SK-N-SH (cell line): Measurements from ENCODE around the gene FRY. TPM values are rescaled to one million over a fixed set of nuclear protein-coding genes. Genes with fewer than 3 reads are reported as not detected.

Source experiments
- CTCF ChIA-PET: fragments of 300-600, 350-600 bp; formaldehyde crosslinking; extraction: SDS; loops from one replicate; lab custom pipeline; 2021; lab: Yijun Ruan, JAX
- POLR2A ChIA-PET: fragments of 350-600 bp; sonication (Branson Sonifier 250); formaldehyde crosslinking; extraction: SDS; loops from one replicate; lab custom pipeline; 2020; ENCODE audit warnings: antibody characterized with exemption, inconsistent platforms; lab: Yijun Ruan, JAX
- DNase-seq: peaks from one replicate; pipeline ENCODE4 v3.0.0; 2012
- H2AFZ ChIP-seq: fragments of 200-600 bp; sonication (generic); 2 replicates; pipeline ENCODE4 v1.8.1; 2016; ENCODE audit warnings: antibody characterized with exemption, mild to moderate bottlenecking, low read depth
- H3F3A ChIP-seq: fragments of 200-600 bp; sonication (generic); replicated peaks from 2 replicates; pipeline ENCODE3; 2016; ENCODE audit warnings: antibody characterized with exemption, mild to moderate bottlenecking; ENCODE audit not compliant: insufficient read depth
- H3K27ac ChIP-seq, 2 experiments: fragments of 200-500 bp in 1 of 2; fragments of 200-600 bp in 1 of 2; sonication (Bioruptor generic) in 1 of 2; sonication (generic), shearing (Covaris generic) in 1 of 2; 2 replicates each; pipeline versions ENCODE4 v1.5.1 to v1.6.1; 2014 to 2016; ENCODE audit warnings: low read depth in 2 of 2, inconsistent platforms in 1 of 2, low read length in 1 of 2, mild to moderate bottlenecking in 1 of 2, mixed read lengths in 1 of 2
- H3K27me3 ChIP-seq: fragments of 200-600 bp; sonication (generic), shearing (Covaris generic); 2 replicates; pipeline ENCODE4 v1.6.1; 2016; ENCODE audit warnings: mixed run types; ENCODE audit not compliant: insufficient read depth
- H3K36me3 ChIP-seq, 2 experiments: fragments of 200-500 bp in 1 of 2; fragments of 200-600 bp in 1 of 2; sonication (Bioruptor generic) in 1 of 2; sonication (generic) in 1 of 2; replicated peaks in 1 of 2; 2 replicates each; pipeline versions ENCODE3 to v1.5.1; 2014 to 2016; ENCODE audit warnings: low read length in 1 of 2, mild to moderate bottlenecking in 1 of 2; ENCODE audit not compliant: insufficient read depth in 2 of 2, control insufficient read depth in 1 of 2
- H3K4me1 ChIP-seq, 2 experiments: fragments of 200-500 bp in 1 of 2; fragments of 200-600 bp in 1 of 2; sonication (Bioruptor generic) in 1 of 2; sonication (generic), shearing (Covaris generic) in 1 of 2; 2 replicates each; pipeline versions ENCODE4 v1.5.1 to v1.6.1; 2014 to 2016; ENCODE audit warnings: low read depth in 1 of 2, low read length in 1 of 2, mixed run types in 1 of 2; ENCODE audit not compliant: insufficient read depth in 2 of 2, control insufficient read depth in 1 of 2
- H3K4me2 ChIP-seq: fragments of 200-600 bp; sonication (generic), shearing (Covaris generic); 2 replicates; pipeline ENCODE4 v1.6.1; 2017; ENCODE audit warnings: mixed run types
- H3K4me3 ChIP-seq, 2 experiments: fragments of 200-500 bp in 1 of 2; fragments of 200-600 bp in 1 of 2; sonication (Bioruptor generic) in 1 of 2; sonication (generic), shearing (Covaris generic) in 1 of 2; 2 replicates each; pipeline versions ENCODE4 v1.5.1 to v1.8.1; 2014 to 2016; ENCODE audit warnings: low read depth in 2 of 2, inconsistent platforms in 1 of 2, low read length in 1 of 2, mild to moderate bottlenecking in 1 of 2, mixed read lengths in 1 of 2, moderate library complexity in 1 of 2
- H3K79me2 ChIP-seq: fragments of 200-600 bp; sonication (generic); 2 replicates; pipeline ENCODE4 v1.8.1; 2017; ENCODE audit warnings: mild to moderate bottlenecking; ENCODE audit not compliant: insufficient read depth
- H3K9ac ChIP-seq: fragments of 200-600 bp; sonication (generic); 2 replicates; pipeline ENCODE4 v1.6.1; 2017; ENCODE audit warnings: mixed run types
- H3K9me2 ChIP-seq: fragments of 200-600 bp; sonication (generic); 2 replicates; pipeline ENCODE4 v1.6.1; 2017; ENCODE audit warnings: mixed run types
- H3K9me3 ChIP-seq: fragments of 200-600 bp; sonication (generic); 2 replicates; pipeline ENCODE4 v1.6.1; 2017; ENCODE audit warnings: mixed run types, mild to moderate bottlenecking, moderate library complexity
- H4K20me1 ChIP-seq: fragments of 200-600 bp; sonication (generic); 2 replicates; pipeline ENCODE4 v1.6.1; 2017; ENCODE audit warnings: mild to moderate bottlenecking, mixed run types; ENCODE audit not compliant: insufficient read depth
- CHD2 ChIP-seq: fragments of 150-350 bp; IDR thresholded peaks from 2 replicates; pipeline ENCODE4 v1.6.1; 2018; ENCODE audit warnings: low read length; ENCODE audit not compliant: partially characterized antibody
- EP300 ChIP-seq, 2 experiments: IDR thresholded peaks; 2 replicates each; pipeline versions ENCODE4 v1.4.0 to v1.6.1; 2012; ENCODE audit warnings: borderline replicate concordance in 1 of 2, low read depth in 1 of 2, low read length in 1 of 2
- GATA2 ChIP-seq: sonication (generic); formaldehyde crosslinking; IDR thresholded peaks from 2 replicates; pipeline ENCODE4 v1.5.0; 2020; ENCODE audit warnings: mild to moderate bottlenecking, missing genetic modification reagents
- RCOR1 ChIP-seq: fragments of 150-350 bp; IDR thresholded peaks from 2 replicates; pipeline ENCODE4 v1.6.1; 2017; ENCODE audit warnings: antibody characterized with exemption, low read length
- WGBS: methylation state at CpG from one replicate; pipeline ENCODE4 v1.1.6; 2017; ENCODE audit warnings: low lambda C conversion rate; 5-methylcytosine and 5-hydroxymethylcytosine counted together
- polyA plus RNA-seq, 3 experiments: library from polyadenylated mRNA; depleted of rRNA; stranded (reverse); fragments of >200 nt; gene quantifications; 2 replicates each; pipeline ENCODE4 v1.2.3, GENCODE V29; 2012
- TF ChIP-seq, protein P1 (sequence below): fragments of 200-600 bp; sonication (generic); IDR thresholded peaks from 2 replicates; pipeline ENCODE4 v1.6.1; 2017; ENCODE audit warnings: antibody characterized with exemption, mild to moderate bottlenecking, moderate library complexity

Gene FRY
- polyA plus RNA-seq, 1 of the 3 experiments (the other 2 are of a cell fraction), result 1.4 TPM

DNA sequence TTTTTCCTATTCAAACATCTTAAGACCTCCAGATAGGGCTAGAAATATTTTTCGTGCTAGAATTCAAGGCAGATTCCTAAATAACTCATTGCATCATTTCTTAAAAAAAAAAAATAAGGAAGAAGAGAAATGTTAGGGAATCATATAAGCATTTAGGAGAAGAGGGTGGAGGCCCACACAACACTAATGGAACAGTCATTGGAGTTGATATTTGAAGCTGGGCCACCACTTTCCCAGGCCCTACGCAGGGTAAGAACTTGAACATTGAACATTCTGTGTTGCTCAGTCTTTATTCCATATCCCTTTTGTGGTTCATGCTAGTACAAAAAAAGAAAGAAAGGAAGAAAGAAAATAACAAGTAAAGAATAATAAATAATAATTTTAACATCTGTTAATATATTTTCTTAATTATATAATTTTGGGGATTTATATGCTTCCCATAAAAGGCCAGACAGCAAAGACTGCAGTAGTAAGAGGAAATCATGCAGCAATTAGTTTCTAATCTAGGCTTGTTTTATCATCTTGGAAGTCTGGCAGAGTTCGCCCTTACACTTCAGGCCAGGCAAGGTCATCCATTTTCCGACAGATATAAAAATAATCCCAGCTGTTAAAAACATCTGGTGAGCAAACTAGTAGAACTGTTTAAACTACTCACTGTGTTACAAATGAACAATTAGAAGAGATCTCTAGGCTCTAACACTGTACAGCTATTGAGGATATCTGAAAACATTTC, 127.7 kb downstream of the FRY start:
- DNase-seq, result peak; percentile 27
- H3K4me2 ChIP-seq, result no peak overlapping the region
- H3K36me3 ChIP-seq, result no peaks in the 10 kb centered on the region
- peak overlapping the region in 1 of 2 experiments; percentile 84; a peak in 2 of 4 replicates for H3K27ac ChIP-seq
- H3K4me3 ChIP-seq, result no peak overlapping the region
- CTCF ChIA-PET, result no interaction called here
- no peaks in the 10 kb centered on the region for H3F3A ChIP-seq
- peaks cover 0 to 10% of the 10 kb centered on the region in 2 experiments; a peak in 2 of 4 replicates for H3K4me1 ChIP-seq
- TF ChIP-seq EP300 (IDR thresholded peaks at IDR 0.05; ENCODE audit: borderline replicate concordance in 1 of 2, low read depth in 1 of 2, low read length in 1 of 2) (peak in 1 of 2 experiments; percentile 76; a peak in 2 of 4 replicates), RCOR1 (peak; percentile 21; the same call in 1 of the 2 replicates), CHD2 (no peak), GATA2 (peak; percentile 9; the same call in 1 of the 2 replicates)
- H4K20me1 ChIP-seq, result no peaks in the 10 kb centered on the region
- no peak overlapping the region for H3K9ac ChIP-seq
- no peaks in the 10 kb centered on the region for H3K9me3 ChIP-seq
- POLR2A ChIA-PET, result no interaction called here
- H3K27me3 ChIP-seq, result no peaks in the 10 kb centered on the region
- H3K79me2 ChIP-seq, result no peaks in the 10 kb centered on the region
- no peak overlapping the region for H2AFZ ChIP-seq
- 74% methylated on average over 4 of the region's 4 CpGs for WGBS
- no peaks in the 10 kb centered on the region for H3K9me2 ChIP-seq

DNA sequence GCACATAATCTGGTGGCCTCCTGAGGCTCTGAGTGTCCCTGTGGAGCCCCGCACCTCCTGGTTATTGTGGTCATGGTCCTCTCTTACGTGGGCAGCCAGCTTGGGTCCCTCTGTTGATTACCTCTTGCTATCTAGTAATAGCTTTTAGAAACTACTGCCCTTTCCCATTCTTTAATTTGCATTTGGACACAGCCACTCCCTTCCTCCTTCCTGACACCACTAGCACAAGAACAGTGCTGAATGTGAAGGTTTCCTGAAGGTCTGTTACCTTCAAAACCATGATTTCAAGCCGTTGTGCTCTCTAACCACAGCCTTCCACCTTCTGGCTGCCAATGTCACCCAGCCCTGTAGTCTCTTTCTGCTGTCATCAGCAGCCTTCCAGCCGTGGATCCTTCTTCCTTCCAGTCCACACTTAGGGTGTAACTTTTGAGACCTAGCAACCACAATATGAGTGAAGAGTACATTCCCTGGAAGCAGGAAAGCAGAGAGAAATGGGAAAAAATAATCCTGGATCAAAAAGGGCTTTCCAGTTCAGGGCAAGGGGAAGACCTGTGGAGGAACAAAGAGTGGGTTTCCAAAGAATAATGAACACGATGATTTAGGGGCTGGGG, 130.9 kb downstream of the FRY start:
- ChIA-PET CTCF (interaction anchor here (1.5 kb wide), 1 partner anchor 83 kb away, joined by 5 read pairs; no protein-coding TSS in a partner anchor), POLR2A (no interaction called here)
- Histone ChIP-seq H3K9me3 (no peaks in the 10 kb centered on the region), H3K27me3 (no peaks in the 10 kb centered on the region), H3K27ac (no peak overlapping the region), H3K4me2 (no peak overlapping the region), H3K4me3 (no peak overlapping the region), H3F3A (no peaks in the 10 kb centered on the region), H4K20me1 (no peaks in the 10 kb centered on the region), H2AFZ (no peak overlapping the region), H3K9ac (no peak overlapping the region), H3K4me1 (peaks cover 0 to 13% of the 10 kb centered on the region in 2 experiments; a peak in 2 of 4 replicates), H3K9me2 (no peaks in the 10 kb centered on the region), H3K79me2 (no peaks in the 10 kb centered on the region), H3K36me3 (no peaks in the 10 kb centered on the region)
- TF ChIP-seq, protein P1, sequence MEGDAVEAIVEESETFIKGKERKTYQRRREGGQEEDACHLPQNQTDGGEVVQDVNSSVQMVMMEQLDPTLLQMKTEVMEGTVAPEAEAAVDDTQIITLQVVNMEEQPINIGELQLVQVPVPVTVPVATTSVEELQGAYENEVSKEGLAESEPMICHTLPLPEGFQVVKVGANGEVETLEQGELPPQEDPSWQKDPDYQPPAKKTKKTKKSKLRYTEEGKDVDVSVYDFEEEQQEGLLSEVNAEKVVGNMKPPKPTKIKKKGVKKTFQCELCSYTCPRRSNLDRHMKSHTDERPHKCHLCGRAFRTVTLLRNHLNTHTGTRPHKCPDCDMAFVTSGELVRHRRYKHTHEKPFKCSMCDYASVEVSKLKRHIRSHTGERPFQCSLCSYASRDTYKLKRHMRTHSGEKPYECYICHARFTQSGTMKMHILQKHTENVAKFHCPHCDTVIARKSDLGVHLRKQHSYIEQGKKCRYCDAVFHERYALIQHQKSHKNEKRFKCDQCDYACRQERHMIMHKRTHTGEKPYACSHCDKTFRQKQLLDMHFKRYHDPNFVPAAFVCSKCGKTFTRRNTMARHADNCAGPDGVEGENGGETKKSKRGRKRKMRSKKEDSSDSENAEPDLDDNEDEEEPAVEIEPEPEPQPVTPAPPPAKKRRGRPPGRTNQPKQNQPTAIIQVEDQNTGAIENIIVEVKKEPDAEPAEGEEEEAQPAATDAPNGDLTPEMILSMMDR, result no peak
- DNase-seq, result no peak
- WGBS, result 71% methylated on average over 5 of the region's 5 CpGs
